T1000 (cell line): Measurements from ENCODE around the gene KIF24.
"Not testable (repeated sequence)": the region's sequence is repeated elsewhere in the genome, so short reads cannot be mapped to it uniquely, and the experiment has no call there.

ENCODE experiments used
- DNase-seq: peaks from one replicate; lab custom pipeline; 2025; ENCODE audit warnings: mixed read lengths; lab: John Stamatoyannopoulos, UW

KIF24 gene

GRCh38 chr9:34328500-34328986 lies 525 bp downstream of the KIF24 start:
- no peak for DNase-seq

GRCh38 chr9:34326690-34327089 lies 2.4 kb downstream of the KIF24 start:
- no peak for DNase-seq

GRCh38 chr9:34322899-34323591 lies 6.0 kb downstream of the KIF24 start:
- DNase-seq: no peak

GRCh38 chr9:34321451-34321850 lies 7.6 kb downstream of the KIF24 start:
- DNase-seq: no peak

DNA sequence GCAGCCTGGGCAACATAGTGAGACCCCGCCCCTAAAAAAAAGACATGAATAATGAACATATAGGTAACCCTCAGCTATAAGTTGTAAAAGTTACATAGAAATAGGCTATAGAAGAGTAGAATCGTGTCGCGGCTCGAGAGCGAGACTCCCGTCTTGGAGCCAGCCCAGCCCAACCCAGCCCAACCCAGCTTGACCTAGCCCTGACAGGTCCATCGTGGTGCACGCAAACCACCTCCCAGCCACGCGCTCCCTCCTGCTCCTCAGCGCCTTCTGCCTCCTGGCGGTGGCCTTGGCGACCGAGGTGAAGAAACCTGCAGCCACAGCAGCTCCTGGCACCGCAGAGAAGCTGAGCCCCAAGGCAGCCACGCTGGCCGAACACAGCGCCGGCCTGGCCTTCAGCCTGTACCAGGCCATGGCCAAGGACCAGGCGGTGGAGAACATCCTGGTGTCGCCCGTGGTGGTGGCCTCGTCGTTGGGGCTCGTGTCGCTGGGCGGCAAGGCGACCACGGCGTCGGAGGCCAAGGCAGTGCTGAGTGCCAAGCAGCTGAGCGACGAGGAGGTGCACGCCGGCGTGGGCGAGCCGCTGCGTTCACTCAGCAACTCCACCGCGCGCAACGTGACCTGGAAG lies 10.8 kb downstream of the KIF24 start:
- DNase-seq: no peak

GRCh38 chr9:34317436-34317835 lies 11.6 kb downstream of the KIF24 start:
- no peak for DNase-seq

GRCh38 chr9:34311499-34312185 lies 17.4 kb downstream of the KIF24 start:
- DNase-seq: no peak

DNA sequence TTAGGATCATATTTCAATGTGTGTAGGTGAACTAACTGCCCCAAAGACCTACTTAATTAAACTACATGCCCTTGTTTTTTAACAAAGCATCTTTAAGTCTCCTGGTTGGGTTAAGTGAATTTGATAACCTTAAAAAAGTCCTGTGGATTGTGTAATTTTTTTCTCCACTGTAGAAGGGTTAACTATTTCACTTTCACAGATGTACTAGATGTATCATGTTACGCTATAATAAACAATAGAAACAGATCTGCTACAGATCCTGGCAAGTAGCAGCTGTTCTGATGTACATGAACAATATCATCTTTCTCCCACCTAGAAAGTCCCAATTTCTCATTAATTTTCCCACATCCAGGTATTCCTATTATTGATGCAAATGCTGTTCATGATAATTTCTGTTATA lies 18.9 kb downstream of the KIF24 start:
- no peak for DNase-seq

DNA sequence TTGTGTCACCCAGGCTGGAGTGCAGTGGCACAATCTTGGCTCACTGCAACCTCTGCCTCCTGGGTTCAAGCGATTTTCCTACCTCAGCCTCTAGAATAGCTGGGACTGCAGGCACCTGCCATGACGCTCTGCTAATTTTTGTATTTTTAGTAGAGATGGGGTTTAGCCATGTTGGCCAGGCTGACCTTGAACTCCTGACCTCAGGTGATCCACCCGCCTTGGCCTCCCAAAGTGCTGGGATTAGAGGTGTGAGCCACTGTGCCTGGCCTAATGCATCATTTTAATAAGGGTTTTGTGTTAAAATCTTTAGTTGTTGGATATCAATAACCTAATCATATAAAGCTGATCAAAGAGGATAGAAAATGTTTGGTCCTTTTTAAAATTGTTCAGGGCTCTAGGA lies 20.8 kb downstream of the KIF24 start:
- DNase-seq: not testable (repeated sequence)

GRCh38 chr9:34301064-34301463 lies 28.0 kb downstream of the KIF24 start:
- DNase-seq: not testable (repeated sequence)

GRCh38 chr9:34292552-34292951 lies 36.5 kb downstream of the KIF24 start:
- no peak for DNase-seq

DNA sequence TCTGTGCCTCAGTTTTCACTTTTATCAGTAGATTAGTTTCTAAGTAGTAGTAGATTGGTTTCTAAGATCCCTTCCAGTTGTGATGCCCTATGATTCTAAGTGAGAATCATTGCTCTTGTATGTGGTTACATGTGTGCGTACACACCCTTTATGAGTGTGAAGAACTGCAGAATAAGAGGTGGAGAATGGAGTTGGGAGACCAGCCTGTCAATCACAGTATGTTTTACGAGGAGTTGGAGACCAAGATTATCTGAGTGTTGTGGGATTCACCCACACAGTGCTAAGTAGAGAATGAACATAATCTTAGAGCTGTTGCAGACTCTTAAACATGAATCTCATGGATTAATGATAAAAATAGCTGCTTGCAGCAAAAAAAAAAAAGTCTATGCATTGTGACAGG lies 37.6 kb downstream of the KIF24 start:
- no peak for DNase-seq

DNA sequence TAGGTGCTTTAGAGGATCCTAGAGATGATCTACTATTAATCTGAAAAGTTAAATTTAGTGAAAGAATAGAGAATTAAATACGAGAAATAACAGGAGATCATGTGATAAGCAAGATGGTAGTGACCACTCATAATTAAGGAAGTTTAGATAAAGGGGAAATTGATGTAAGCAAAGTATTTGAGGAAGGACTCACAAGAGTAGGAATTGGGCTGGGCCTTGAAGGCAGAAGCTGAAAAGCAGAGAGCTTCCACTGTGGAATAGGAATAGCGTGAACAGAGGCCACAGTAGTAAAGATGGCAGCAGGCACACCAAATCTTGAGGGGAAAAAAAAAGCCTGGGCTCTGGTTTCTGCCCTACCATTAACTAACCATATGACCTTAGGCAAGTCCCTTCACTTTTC lies 38.0 kb downstream of the KIF24 start:
- no peak for DNase-seq

- no peak for DNase-seq
Observed at GRCh38 chr9:34289159-34289558, 39.9 kb downstream of the KIF24 start.

GRCh38 chr9:34282096-34282495 lies 47.0 kb downstream of the KIF24 start:
- DNase-seq: no peak

DNA sequence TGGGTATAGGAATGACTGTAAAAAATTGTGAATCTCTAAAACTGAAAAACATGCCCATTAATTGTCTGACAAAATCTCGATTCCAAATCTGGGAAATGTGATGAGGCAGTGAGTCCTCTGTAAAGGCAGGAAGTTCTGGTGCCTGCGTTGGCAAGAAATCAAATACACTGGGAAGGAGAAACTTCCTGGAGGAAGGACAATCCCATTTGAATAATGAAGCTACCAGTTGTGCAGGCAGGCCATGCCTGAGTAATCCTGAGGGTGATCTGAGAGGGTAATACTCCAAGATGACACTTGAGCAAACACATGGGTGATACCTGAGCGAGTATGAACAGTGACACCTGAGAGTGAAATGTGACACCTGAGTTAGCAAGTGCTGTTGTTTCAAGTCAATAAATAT lies 49.7 kb downstream of the KIF24 start:
- DNase-seq: no peak
